Testis (tissue), 2 donors: Measurements from ENCODE around the gene CEACAM16.

ENCODE experiments used
- CTCF ChIP-seq, 3 experiments: fragments of 450-650 bp in 2 of 3; fragments of 200-600 bp in 1 of 3; sonication (generic) in 1 of 3; IDR thresholded peaks; one replicate each; pipeline ENCODE4 v1.5.1; 2016 to 2019; ENCODE audit warnings: antibody characterized with exemption in 3 of 3, mild to moderate bottlenecking in 2 of 3, moderate library complexity in 1 of 3
- POLR2A ChIP-seq: fragments of 450-650 bp; IDR thresholded peaks from one replicate; pipeline ENCODE4 v1.6.1; 2017; ENCODE audit warnings: antibody characterized with exemption, mild to moderate bottlenecking, moderate library complexity

DNA sequence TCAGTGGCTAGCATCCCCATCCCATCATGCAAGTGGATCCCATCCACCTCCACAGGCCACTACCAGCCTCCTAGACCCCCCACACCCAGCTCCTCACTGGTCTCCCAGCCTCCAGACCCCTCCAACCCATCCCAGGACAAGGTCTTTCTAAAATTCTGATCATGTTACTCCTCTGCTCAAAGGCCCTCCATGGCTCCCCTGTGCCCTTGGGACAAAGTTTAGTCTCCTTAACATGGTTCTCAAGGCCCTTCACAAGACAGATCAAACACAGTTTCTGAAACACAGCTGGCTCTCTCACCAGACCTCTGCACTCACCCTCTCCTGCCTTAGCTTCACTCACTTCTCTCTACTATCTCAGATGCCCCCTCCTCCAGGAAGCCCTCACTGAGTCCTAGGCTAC, 18.4 kb upstream of the CEACAM16 start:
- TF ChIP-seq POLR2A: no peak
- TF ChIP-seq CTCF (IDR thresholded peaks at IDR 0.05): no peak
